Measurements from ENCODE around the gene EIF3B.

EIF3B gene

GRCh38 chr7:2372724-2373123 is 18.1 kb downstream of the EIF3B start:
- H3K36me3 ChIP-seq (ENCODE audit: insufficient read depth): peaks cover 37% of the 10 kb centered on the region; the same call in 1 of the 2 replicates
- H3K27ac ChIP-seq: no peak overlapping the region
- H3K9ac ChIP-seq: no peak overlapping the region
- TF ChIP-seq, protein P1, sequence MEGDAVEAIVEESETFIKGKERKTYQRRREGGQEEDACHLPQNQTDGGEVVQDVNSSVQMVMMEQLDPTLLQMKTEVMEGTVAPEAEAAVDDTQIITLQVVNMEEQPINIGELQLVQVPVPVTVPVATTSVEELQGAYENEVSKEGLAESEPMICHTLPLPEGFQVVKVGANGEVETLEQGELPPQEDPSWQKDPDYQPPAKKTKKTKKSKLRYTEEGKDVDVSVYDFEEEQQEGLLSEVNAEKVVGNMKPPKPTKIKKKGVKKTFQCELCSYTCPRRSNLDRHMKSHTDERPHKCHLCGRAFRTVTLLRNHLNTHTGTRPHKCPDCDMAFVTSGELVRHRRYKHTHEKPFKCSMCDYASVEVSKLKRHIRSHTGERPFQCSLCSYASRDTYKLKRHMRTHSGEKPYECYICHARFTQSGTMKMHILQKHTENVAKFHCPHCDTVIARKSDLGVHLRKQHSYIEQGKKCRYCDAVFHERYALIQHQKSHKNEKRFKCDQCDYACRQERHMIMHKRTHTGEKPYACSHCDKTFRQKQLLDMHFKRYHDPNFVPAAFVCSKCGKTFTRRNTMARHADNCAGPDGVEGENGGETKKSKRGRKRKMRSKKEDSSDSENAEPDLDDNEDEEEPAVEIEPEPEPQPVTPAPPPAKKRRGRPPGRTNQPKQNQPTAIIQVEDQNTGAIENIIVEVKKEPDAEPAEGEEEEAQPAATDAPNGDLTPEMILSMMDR (conservative IDR thresholded peaks at IDR 0.05; ENCODE audit: low read depth, low read length): no peak
- H3K79me2 ChIP-seq (ENCODE audit: insufficient read depth, low read depth): peaks cover 72% of the 10 kb centered on the region
- H3K4me3 ChIP-seq (IDR thresholded peaks at IDR 0.05; ENCODE audit: insufficient read depth, low read depth, low read length): no peak overlapping the region
- H3K4me1 ChIP-seq (ENCODE audit: low read depth, poor library complexity, severe bottlenecking): no peaks in the 10 kb centered on the region
- no peaks in the 10 kb centered on the region for H3K27me3 ChIP-seq (ENCODE audit: insufficient read depth, low read depth)
- H3K4me2 ChIP-seq: no peak overlapping the region
- H2AFZ ChIP-seq (ENCODE audit: low read depth): no peak overlapping the region
- no peaks in the 10 kb centered on the region; the same call in none of the 2 replicates for H4K20me1 ChIP-seq (ENCODE audit: insufficient read depth)

- no peak overlapping the region for H3K27ac ChIP-seq
- H4K20me1 ChIP-seq (ENCODE audit: insufficient read depth): no peaks in the 10 kb centered on the region; the same call in none of the 2 replicates
- no peaks in the 10 kb centered on the region for H3K27me3 ChIP-seq (ENCODE audit: insufficient read depth, low read depth)
- H2AFZ ChIP-seq (ENCODE audit: low read depth): no peak overlapping the region
- H3K9ac ChIP-seq: no peak overlapping the region
- peaks cover 69% of the 10 kb centered on the region for H3K79me2 ChIP-seq (ENCODE audit: insufficient read depth, low read depth)
- H3K4me1 ChIP-seq (ENCODE audit: low read depth, poor library complexity, severe bottlenecking): no peaks in the 10 kb centered on the region
- TF ChIP-seq, protein P1 (conservative IDR thresholded peaks at IDR 0.05; ENCODE audit: low read depth, low read length): no peak
- H3K4me2 ChIP-seq: no peak overlapping the region
- peaks cover 33% of the 10 kb centered on the region; the same call in 1 of the 2 replicates for H3K36me3 ChIP-seq (ENCODE audit: insufficient read depth)
- no peak overlapping the region for H3K4me3 ChIP-seq (IDR thresholded peaks at IDR 0.05; ENCODE audit: insufficient read depth, low read depth, low read length)
Observed at GRCh38 chr7:2373124-2373556, 18.5 kb downstream of the EIF3B start.

DNA sequence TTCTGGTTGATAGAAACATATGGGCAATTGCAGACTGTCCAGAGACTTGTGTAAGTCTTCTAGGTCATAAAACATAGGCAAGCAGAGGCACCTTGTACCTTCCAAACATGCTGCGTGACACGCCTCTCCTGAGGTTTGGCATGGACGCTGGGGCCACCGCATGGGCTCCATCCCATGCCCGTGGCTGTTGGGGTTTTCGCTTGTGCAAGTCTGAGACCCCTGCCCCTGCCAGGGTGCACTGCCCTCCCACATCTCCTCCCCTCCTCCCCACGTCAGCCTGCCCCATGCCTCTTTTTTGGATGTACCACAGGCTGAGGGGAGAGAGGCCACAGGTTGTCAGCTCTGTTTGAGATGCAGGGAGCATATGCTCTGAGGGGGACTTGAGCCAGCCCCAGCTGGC is 19.0 kb downstream of the EIF3B start:
- Histone ChIP-seq H3K36me3 (ENCODE audit: insufficient read depth) (peaks cover 35% of the 10 kb centered on the region; the same call in 1 of the 2 replicates), H3K4me2 (no peak overlapping the region), H3K79me2 (ENCODE audit: insufficient read depth, low read depth) (peaks cover 64% of the 10 kb centered on the region), H2AFZ (ENCODE audit: low read depth) (no peak overlapping the region), H3K4me1 (ENCODE audit: low read depth, poor library complexity, severe bottlenecking) (no peaks in the 10 kb centered on the region), H4K20me1 (ENCODE audit: insufficient read depth) (no peaks in the 10 kb centered on the region; the same call in none of the 2 replicates), H3K27ac (no peak overlapping the region), H3K9ac (no peak overlapping the region), H3K4me3 (IDR thresholded peaks at IDR 0.05; ENCODE audit: insufficient read depth, low read depth, low read length) (no peak overlapping the region), H3K27me3 (ENCODE audit: insufficient read depth, low read depth) (no peaks in the 10 kb centered on the region)
- TF ChIP-seq, protein P1 (conservative IDR thresholded peaks at IDR 0.05; ENCODE audit: low read depth, low read length): no peak

DNA sequence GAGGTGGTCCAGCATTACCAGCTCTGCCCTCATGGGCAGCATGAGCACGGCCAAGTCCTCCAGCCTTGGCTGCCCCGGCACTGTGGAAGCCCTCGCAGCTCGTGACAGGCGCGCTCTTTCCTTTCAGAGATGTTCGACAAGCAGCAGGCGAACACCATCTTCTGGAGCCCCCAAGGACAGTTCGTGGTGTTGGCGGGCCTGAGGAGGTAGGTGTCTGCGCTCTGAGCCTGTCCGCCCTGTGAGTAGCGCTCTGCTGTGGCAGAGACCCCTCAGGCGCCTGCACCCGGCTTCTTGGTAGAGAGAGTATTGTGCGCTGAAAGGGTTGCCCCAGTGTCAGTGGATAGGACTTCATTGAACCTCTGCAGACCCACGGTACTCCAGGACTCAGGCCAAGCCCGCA is 19.8 kb downstream of the EIF3B start:
- TF ChIP-seq, protein P1 (conservative IDR thresholded peaks at IDR 0.05; ENCODE audit: low read depth, low read length): no peak
- Histone ChIP-seq H3K4me2 (no peak overlapping the region), H3K79me2 (ENCODE audit: insufficient read depth, low read depth) (peaks cover 56% of the 10 kb centered on the region), H3K4me1 (ENCODE audit: low read depth, poor library complexity, severe bottlenecking) (no peaks in the 10 kb centered on the region), H3K36me3 (ENCODE audit: insufficient read depth) (peaks cover 43% of the 10 kb centered on the region; the same call in 1 of the 2 replicates), H3K27ac (no peak overlapping the region), H3K27me3 (ENCODE audit: insufficient read depth, low read depth) (no peaks in the 10 kb centered on the region), H4K20me1 (ENCODE audit: insufficient read depth) (no peaks in the 10 kb centered on the region; the same call in none of the 2 replicates), H3K9ac (no peak overlapping the region), H2AFZ (ENCODE audit: low read depth) (no peak overlapping the region), H3K4me3 (IDR thresholded peaks at IDR 0.05; ENCODE audit: insufficient read depth, low read depth, low read length) (no peak overlapping the region)

Data from KMS-11 (cell line).